Muscle layer of duodenum (tissue), 2 donors: Measurements from ENCODE around the gene EDC3.

Experiments
- H3K27ac ChIP-seq: one replicate; pipeline ENCODE4 v1.7.0; 2013; ENCODE audit warnings: mild to moderate bottlenecking, low read length
- H3K27me3 ChIP-seq: one replicate; pipeline ENCODE4 v1.7.0; 2013; ENCODE audit warnings: low read depth, mild to moderate bottlenecking, control low read depth, low read length
- H3K36me3 ChIP-seq, 2 donors: one replicate each; pipeline ENCODE4 v1.7.0; 2013; ENCODE audit warnings: low read length in 2 of 2, control low read depth in 1 of 2, mild to moderate bottlenecking in 1 of 2; ENCODE audit not compliant: insufficient read depth in 2 of 2, control insufficient read depth in 1 of 2
- H3K4me1 ChIP-seq, 2 donors: one replicate each; pipeline ENCODE4 v1.7.0; 2013; ENCODE audit warnings: low read length in 2 of 2, mild to moderate bottlenecking in 2 of 2, control low read depth in 1 of 2, moderate library complexity in 1 of 2; ENCODE audit not compliant: insufficient read depth in 2 of 2, control insufficient read depth in 1 of 2
- H3K4me3 ChIP-seq, 2 donors: one replicate each; pipeline ENCODE4 v1.7.0; 2013; ENCODE audit warnings: low read length in 2 of 2, low read depth in 1 of 2, mild to moderate bottlenecking in 1 of 2
- H3K9me3 ChIP-seq, 2 donors: one replicate each; pipeline ENCODE4 v1.7.0; 2013; ENCODE audit warnings: low read length in 2 of 2, control low read depth in 1 of 2, mild to moderate bottlenecking in 1 of 2; ENCODE audit not compliant: control insufficient read depth in 1 of 2
- donor health status: healthy.

Gene EDC3

GRCh38 chr15:74613953-74614743 is 81.7 kb downstream of the EDC3 start:
- H3K27me3 ChIP-seq: no peaks in the 10 kb centered on the region
- peak overlapping the region; percentile 74 to 89 for H3K4me3 ChIP-seq
- H3K36me3 ChIP-seq: peaks cover 0 to 3% of the 10 kb centered on the region in 2 donors
- H3K27ac ChIP-seq: no peak overlapping the region
- peaks cover 6 to 25% of the 10 kb centered on the region in 2 donors for H3K4me1 ChIP-seq
- no peaks in the 10 kb centered on the region for H3K9me3 ChIP-seq

- Histone ChIP-seq H3K9me3 (no peaks in the 10 kb centered on the region), H3K4me1 (peaks cover 6 to 19% of the 10 kb centered on the region in 2 donors), H3K4me3 (no peak overlapping the region), H3K27ac (no peak overlapping the region), H3K27me3 (no peaks in the 10 kb centered on the region), H3K36me3 (no peaks in the 10 kb centered on the region)
Observed at GRCh38 chr15:74613089-74613952, 82.5 kb downstream of the EDC3 start.

DNA sequence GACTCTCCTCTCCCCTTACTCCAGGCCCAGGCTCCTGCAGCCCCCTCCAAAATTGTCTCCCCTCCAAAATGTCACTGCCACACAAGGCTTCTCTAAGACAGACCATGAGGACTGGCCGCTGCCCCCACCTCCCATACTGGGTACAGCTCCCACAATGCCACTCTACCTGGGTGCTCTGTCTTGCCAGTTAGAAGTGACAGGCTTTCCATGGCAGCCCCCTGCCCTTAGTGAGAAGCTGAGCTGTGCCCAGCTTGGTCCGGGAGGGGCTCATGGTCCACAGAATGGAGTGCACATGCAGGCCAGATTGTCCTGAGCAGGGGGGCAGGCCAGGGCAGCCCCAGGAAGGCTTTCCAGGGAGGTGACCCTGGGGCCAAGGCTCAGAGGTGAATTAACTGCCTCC is 83.1 kb downstream of the EDC3 start:
- Histone ChIP-seq H3K9me3 (no peaks in the 10 kb centered on the region), H3K27me3 (no peaks in the 10 kb centered on the region), H3K27ac (no peak overlapping the region), H3K4me3 (no peak overlapping the region), H3K4me1 (peaks cover 6 to 13% of the 10 kb centered on the region in 2 donors), H3K36me3 (no peaks in the 10 kb centered on the region)

DNA sequence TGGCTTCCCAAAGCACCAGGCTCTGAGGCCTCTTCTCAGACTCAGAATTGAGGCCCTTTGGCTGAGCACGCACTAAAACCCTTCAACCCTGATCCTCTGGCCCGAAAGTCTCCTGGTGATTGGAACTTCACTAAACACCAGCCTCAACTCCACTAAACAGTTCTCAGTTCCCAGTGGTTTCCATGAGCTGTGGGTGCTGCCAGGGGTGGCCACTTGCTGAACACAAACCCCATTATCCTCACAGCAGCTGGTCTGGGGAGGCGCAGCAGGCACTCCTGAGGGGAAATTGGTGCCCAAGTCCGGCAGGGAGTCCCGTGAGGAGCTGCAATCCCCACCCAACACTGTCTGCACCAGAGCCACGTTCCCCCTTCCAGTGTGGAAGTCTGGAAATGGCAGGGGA is 84.0 kb downstream of the EDC3 start:
- H3K27me3 ChIP-seq: no peaks in the 10 kb centered on the region
- no peaks in the 10 kb centered on the region for H3K9me3 ChIP-seq
- H3K27ac ChIP-seq: no peak overlapping the region
- peaks cover 2 to 4% of the 10 kb centered on the region in 2 donors for H3K4me1 ChIP-seq
- no peak overlapping the region for H3K4me3 ChIP-seq
- no peaks in the 10 kb centered on the region for H3K36me3 ChIP-seq

GRCh38 chr15:74611341-74611740 is 84.5 kb downstream of the EDC3 start:
- no peaks in the 10 kb centered on the region for H3K4me1 ChIP-seq
- H3K4me3 ChIP-seq: no peak overlapping the region
- no peaks in the 10 kb centered on the region for H3K9me3 ChIP-seq
- no peaks in the 10 kb centered on the region for H3K27me3 ChIP-seq
- no peaks in the 10 kb centered on the region for H3K36me3 ChIP-seq
- H3K27ac ChIP-seq: no peak overlapping the region

- no peaks in the 10 kb centered on the region for H3K27me3 ChIP-seq
- no peaks in the 10 kb centered on the region for H3K4me1 ChIP-seq
- no peaks in the 10 kb centered on the region for H3K36me3 ChIP-seq
- no peak overlapping the region for H3K4me3 ChIP-seq
- no peaks in the 10 kb centered on the region for H3K9me3 ChIP-seq
- H3K27ac ChIP-seq: no peak overlapping the region
Observed at GRCh38 chr15:74610302-74610951, 85.4 kb downstream of the EDC3 start.

- no peaks in the 10 kb centered on the region for H3K27me3 ChIP-seq
- no peaks in the 10 kb centered on the region for H3K36me3 ChIP-seq
- no peaks in the 10 kb centered on the region for H3K9me3 ChIP-seq
- no peaks in the 10 kb centered on the region for H3K4me1 ChIP-seq
- no peak overlapping the region for H3K27ac ChIP-seq
- H3K4me3 ChIP-seq: no peak overlapping the region
Observed at GRCh38 chr15:74609938-74610301, 85.9 kb downstream of the EDC3 start.

DNA sequence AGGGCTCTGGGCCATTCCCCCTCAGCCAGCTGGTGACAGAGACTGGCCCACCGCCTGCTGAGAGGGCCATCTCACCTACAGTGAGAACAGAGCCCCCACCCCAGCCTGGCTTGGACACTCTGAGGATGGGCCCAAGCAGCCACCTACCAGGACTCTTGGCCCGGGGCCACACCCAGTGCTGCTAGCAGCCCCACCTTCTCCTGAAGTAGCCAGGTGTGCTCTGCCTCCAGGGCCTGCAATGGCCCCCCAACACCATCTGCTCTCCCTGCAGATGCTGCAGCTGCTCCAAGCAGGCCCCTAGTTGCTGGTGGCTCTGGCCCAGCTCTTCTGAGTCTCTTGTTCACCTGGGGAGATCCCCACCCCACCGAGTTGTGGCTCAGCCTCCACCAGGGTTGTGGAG is 87.0 kb downstream of the EDC3 start:
- Histone ChIP-seq H3K27me3 (no peaks in the 10 kb centered on the region), H3K9me3 (no peaks in the 10 kb centered on the region), H3K4me3 (no peak overlapping the region), H3K36me3 (no peaks in the 10 kb centered on the region), H3K27ac (no peak overlapping the region), H3K4me1 (no peaks in the 10 kb centered on the region)

- Histone ChIP-seq H3K27ac (no peak overlapping the region), H3K4me3 (no peak overlapping the region), H3K9me3 (no peaks in the 10 kb centered on the region), H3K4me1 (no peaks in the 10 kb centered on the region), H3K36me3 (no peaks in the 10 kb centered on the region), H3K27me3 (no peaks in the 10 kb centered on the region)
Observed at GRCh38 chr15:74605795-74606150, 90.1 kb downstream of the EDC3 start.

- Histone ChIP-seq H3K27me3 (no peaks in the 10 kb centered on the region), H3K4me1 (no peaks in the 10 kb centered on the region), H3K9me3 (no peaks in the 10 kb centered on the region), H3K4me3 (no peak overlapping the region), H3K27ac (no peak overlapping the region), H3K36me3 (no peaks in the 10 kb centered on the region)
Observed at GRCh38 chr15:74604983-74605794, 90.6 kb downstream of the EDC3 start.
